ENCODE results near the gene TP53I11. TPM values are rescaled to one million over a fixed set of nuclear protein-coding genes. Genes with fewer than 3 reads are reported as not detected.

Gene TP53I11
- total and polyA plus RNA-seq, 9 of the 15 experiments (the other 6 are each of a cell fraction or from before 2014, with no cell fraction given), result 0.14 to 2.5 (median 1.2) TPM; not detected in 2

- intact Hi-C loops (cut with micrococcal nuclease), result no loop called here
- Histone ChIP-seq H3K36me3 (ENCODE audit: control insufficient read depth, insufficient read depth, low read length) (no peaks in the 10 kb centered on the region), H3K79me2 (ENCODE audit: control insufficient read depth, insufficient read depth, low read length) (no peaks in the 10 kb centered on the region), H3K4me1 (replicated peaks in 1 of 2; ENCODE audit: control insufficient read depth in 2 of 2, insufficient read depth in 2 of 2, low read length in 2 of 2) (no peaks in the 10 kb centered on the region), H4K20me1 (replicated peaks; ENCODE audit: control insufficient read depth, insufficient read depth, low read length) (no peaks in the 10 kb centered on the region), H3K4me3 (no peak overlapping the region), H3K9ac (ENCODE audit: insufficient read depth in 1 of 2, low read depth in 2 of 2, low read length in 2 of 2) (no peak overlapping the region), H3K4me2 (ENCODE audit: insufficient read depth, low read length) (no peak overlapping the region), H2AFZ (ENCODE audit: low read depth, low read length) (no peak overlapping the region), H3K9me1 (ENCODE audit: control insufficient read depth, insufficient read depth, low read length) (peaks cover 3% of the 10 kb centered on the region), H3K27ac (ENCODE audit: extremely low read depth, low read depth, low read length) (no peak overlapping the region), H3K27me3 (ENCODE audit: control insufficient read depth in 2 of 2, insufficient read depth in 2 of 2, low read length in 2 of 2) (peaks cover 0 to 1% of the 10 kb centered on the region in 2 experiments; a peak in 1 of 5 replicates), H3K9me3 (replicated peaks; ENCODE audit: control insufficient read depth, insufficient read depth, low read depth, low read length) (no peaks in the 10 kb centered on the region)
- TF ChIP-seq ZNF121 (CRISPR knock-in tag; conservative IDR thresholded peaks at IDR 0.05), result no peak
- no peak for TF ChIP-seq TARDBP (IDR thresholded peaks at IDR 0.05)
- no peak for TF ChIP-seq COPS2 (conservative IDR thresholded peaks at IDR 0.05)
- no peak for TF ChIP-seq KHSRP (IDR thresholded peaks at IDR 0.05)
- TF ChIP-seq NCOA4 (IDR thresholded peaks at IDR 0.05; ENCODE audit: partially characterized antibody), result no peak
- TF ChIP-seq PURB (CRISPR knock-in tag; IDR thresholded peaks at IDR 0.05; ENCODE audit: low read depth), result no peak
- TF ChIP-seq JUND (IDR thresholded peaks at IDR 0.05; ENCODE audit: borderline replicate concordance, low read depth, low read length), result no peak
- TF ChIP-seq JUND (tag; IDR thresholded peaks at IDR 0.05; ENCODE audit: borderline replicate concordance, low read depth, low read length), result no peak
- TF ChIP-seq RBM14 (IDR thresholded peaks at IDR 0.05; ENCODE audit: borderline replicate concordance, insufficient read depth, low read depth, low read length), result no peak
- TF ChIP-seq TSHZ1 (CRISPR knock-in tag; IDR thresholded peaks at IDR 0.05), result no peak
- no peak for TF ChIP-seq TBL1XR1 (IDR thresholded peaks at IDR 0.05; ENCODE audit: low read length in 2 of 2)
- TF ChIP-seq CEBPZ (IDR thresholded peaks at IDR 0.05; ENCODE audit: borderline replicate concordance, low read depth, low read length), result no peak
- no peak for TF ChIP-seq KAT8 (IDR thresholded peaks at IDR 0.05; ENCODE audit: low read depth)
- no peak for TF ChIP-seq ZNF668 (CRISPR knock-in tag; IDR thresholded peaks at IDR 0.05)
- TF ChIP-seq CBX5 (IDR thresholded peaks at IDR 0.05; ENCODE audit: borderline replicate concordance, low read depth), result no peak
- TF ChIP-seq KAT2B (IDR thresholded peaks at IDR 0.05; ENCODE audit: low read depth, low read length), result no peak
- in situ Hi-C loops (cut with MboI), result no loop called here
- ChIA-PET CTCF (ENCODE audit: low intra/inter-chr PET ratio) (no interaction called here), POLR2A (interaction anchor here (0.5 to 0.7 kb wide), 2 partner anchors 12 to 635 kb away, joined by 3 read pairs; no protein-coding TSS in a partner anchor)
- no peak for DNase-seq (ENCODE audit: extremely low read depth in 1 of 4, low spot score in 3 of 4)
- no peak for FAIRE-seq
- WGBS (ENCODE audit: insufficient coverage, low coverage, missing lambda C conversion rate), result 2% methylated on average over 5 of the region's 5 CpGs
- no TSS peak for BruUV-seq (replicated peaks)
- ATAC-seq, result no peak
Measured at GRCh38 chr11:44997566-44997965, 46.9 kb upstream of the TP53I11 start.

Data from K562 (cell line).